GM21786 (cell line): ENCODE results near the gene TRPV4.
A peak's percentile ranks its signal among the peaks of the same experiment; 100 is the strongest.
"Not testable (repeated sequence)": the region's sequence is repeated elsewhere in the genome, so short reads cannot be mapped to it uniquely, and the experiment has no call there.

Source experiments
- ATAC-seq: cut with Tn5 transposase; IDR thresholded peaks from one replicate; pipeline ENCODE4 v1.9.1; 2021; ENCODE audit not compliant: unreplicated experiment

The TRPV4 gene

DNA sequence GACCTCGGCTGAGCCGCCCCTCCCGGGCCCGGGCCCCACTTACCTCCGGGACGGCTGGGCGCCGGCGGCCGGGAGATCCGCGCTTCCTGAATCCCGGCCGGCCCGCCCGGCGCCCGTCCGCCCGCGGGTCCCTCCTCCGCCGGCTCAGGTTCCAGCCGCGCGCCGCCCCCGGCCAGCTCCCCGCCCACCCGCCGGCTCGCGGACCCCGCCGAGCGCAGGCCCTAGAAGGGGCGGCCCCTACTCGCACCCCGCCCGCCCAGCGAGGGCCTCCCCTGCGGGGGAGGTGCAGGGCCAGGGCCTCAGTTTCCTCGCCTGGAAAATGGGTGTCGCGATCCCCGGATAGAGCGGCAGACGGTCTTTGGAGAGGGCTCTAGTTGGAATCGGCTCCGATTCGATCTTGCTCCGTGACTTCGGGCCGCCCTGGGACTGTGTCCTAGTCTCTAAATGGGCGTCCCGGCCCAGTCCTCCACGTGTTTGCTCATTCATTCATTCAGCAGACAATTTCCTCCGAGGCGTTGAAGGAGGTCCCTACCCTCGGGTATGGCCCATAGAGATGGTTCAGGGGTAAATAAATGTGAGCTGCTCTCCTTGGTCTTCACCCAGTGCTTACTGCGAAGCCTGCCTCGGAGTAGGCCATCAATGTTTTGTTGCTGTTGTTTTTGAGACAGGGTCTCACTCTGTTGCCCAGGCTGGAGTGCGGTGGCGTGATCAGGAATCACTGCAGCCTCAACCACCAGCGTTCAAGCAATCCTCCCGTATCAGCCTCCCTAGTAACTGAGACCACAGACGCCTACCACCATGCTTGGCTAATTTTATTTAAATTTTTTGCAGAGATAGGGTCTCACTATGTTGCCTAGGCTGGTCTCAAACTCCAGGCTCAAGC, at the start of gene TRPV4:
Gene TRPV4 (minus strand): TSS at position 92 of the 883 bp plus-strand sequence. CDS start 18,602 bp downstream, outside the sequence.
- ATAC-seq: no peak

DNA sequence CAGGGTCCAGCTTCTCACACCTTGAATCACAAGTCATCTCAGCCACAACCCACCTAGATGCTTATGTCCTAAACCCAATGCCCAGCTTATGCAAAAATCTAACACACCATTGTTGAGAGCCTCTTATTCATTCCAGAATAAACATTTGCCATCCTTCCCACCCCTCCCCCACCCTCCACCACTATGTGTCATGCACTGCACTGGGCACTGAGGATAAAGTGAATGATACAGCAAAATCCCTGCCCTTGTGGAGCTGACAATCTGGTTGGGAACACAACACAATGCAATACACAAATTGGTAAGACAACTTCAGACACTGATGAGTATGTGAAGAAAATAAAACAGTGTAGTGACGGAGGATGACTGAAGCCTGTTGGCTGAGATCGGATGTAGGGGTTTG, 48.6 kb upstream of the TRPV4 start:
- ATAC-seq: no peak

DNA sequence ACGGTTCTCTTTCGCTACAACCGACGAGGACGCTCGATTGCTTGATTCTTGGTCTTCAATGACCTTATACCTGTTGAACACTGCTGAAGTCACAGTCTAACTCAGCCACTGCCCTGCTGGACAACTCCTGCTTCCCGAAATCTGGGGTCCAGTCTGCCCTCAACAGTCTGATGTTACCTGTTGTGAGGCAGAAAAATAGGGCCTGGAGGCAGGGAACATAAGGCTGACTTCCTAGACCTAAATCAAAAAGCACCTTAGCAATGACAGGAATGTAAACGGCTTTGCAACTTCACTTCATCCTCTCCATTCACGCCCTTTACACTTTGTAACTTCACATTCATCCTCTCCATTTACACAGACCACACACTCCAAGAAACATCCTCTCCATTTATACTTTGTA, 47.7 kb upstream of the TRPV4 start:
- ATAC-seq: no peak

DNA sequence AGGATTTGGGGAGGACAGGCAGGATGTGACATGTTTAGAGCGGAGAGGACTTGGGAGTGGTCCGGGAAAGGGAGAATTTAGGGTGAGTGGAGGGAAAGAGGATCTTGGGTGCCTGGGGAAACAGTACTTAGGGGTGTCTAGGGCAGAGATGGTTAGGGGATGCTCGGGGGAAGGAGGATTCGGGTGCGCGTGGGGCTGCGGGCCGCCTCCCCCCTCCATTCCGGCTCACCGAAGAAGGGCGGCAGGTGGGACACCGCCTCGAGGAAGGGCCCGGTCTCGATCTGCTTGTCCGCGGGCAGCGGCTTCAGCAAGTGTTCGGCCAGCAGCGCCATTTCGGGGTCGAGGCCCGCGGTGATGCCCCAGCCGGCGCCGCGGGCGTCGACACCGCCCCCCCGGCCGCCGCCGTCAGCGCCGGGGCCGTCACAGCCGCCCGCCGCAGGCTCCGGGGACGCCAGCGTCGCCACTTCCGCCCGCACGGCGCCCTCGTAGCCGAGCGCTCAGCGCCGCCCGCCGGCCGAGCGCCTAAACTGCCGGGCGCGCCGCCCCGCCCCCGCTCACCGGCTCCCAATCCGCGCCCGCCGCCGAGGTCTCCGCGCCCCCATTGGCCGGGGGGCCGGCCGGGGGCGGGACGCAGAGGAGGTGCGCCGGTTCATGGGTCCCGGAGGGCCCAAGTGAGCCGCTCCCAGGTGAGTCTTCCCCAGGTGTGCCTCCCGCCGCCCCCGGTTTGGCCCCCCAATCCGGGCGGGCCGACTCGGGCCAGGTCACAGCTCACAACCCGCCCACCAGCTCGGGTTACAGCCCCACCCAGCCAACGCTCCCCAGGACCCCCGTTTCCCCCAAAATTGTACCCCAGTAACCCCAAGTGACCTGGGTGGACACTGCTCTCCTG, 47.1 kb upstream of the TRPV4 start, which contains the start of gene GLTP:
Gene GLTP (minus strand): TSS at position 499 of the 889 bp plus-strand sequence. CDS start 167 bp downstream, at position 332.
- ATAC-seq: peak; percentile 88

DNA sequence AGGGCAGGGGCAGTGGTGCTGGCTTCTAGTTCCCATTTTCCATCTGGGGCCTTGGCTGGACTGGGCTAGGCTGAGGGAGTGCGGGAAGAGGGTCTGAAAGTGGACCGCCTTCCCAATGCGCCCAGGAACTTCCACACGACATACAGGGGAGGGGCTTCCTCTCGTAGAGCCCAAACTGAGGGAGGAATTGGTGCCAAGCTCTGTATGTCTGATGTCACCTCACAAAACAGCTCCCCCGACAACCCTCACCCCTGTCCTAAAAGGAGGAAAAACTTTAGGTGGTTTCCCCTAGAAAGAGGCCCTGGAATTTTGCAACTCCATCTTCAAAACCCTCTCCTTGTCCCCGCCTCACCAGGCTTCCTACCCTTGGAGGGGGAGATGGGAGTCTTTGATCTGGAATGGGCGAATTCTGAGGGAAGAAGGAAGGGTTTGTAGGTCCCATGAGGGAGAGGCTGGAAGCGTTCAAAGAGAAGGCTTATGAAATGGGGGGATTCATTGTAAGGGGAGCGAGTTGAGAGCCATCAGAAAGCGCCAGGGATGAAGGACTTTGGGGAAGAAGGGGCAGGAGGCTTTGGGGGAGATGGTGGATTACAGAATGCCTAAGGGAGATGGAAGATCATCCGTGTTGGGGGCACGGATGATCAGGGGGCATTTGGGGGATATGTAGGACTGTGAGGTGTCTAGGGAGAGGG, 46.3 kb upstream of the TRPV4 start:
- ATAC-seq: no peak

DNA sequence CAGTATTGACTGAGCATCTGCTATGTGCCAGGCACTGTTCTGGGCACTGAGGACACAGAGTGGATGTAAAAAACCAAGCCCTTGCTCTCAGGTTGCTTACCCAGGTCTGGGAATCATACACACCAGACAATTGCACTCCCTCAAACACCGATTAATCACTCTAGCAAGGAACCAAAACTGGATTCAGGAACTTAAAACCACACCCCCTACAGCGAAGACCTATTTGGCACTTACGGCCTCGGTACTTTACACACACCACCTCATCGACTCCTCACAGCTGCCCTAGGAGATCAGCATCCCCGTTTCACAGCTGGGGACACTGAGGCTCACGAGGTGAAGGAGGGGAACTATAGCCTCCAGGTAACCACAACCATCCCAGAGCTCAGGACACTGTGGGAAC, 45.6 kb upstream of the TRPV4 start:
- no peak for ATAC-seq

DNA sequence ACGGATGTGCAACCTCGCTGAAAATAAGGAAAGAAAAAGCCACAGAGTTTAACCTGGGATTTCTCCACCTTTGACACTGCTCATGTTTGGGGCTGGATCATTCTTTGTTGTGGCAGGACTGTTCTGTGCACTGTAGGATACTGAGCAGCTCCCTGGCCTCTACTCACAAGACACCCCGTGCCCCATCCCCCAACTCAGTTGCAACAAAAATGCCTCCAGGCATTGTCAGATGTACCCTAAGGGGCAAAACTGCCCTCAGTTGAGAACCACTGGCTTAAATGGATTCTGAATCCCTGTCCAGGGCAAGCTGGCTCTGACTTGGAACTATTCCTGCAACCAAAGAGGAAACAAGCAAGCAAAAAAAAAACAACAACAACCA, 45.0 kb upstream of the TRPV4 start:
- ATAC-seq: no peak

DNA sequence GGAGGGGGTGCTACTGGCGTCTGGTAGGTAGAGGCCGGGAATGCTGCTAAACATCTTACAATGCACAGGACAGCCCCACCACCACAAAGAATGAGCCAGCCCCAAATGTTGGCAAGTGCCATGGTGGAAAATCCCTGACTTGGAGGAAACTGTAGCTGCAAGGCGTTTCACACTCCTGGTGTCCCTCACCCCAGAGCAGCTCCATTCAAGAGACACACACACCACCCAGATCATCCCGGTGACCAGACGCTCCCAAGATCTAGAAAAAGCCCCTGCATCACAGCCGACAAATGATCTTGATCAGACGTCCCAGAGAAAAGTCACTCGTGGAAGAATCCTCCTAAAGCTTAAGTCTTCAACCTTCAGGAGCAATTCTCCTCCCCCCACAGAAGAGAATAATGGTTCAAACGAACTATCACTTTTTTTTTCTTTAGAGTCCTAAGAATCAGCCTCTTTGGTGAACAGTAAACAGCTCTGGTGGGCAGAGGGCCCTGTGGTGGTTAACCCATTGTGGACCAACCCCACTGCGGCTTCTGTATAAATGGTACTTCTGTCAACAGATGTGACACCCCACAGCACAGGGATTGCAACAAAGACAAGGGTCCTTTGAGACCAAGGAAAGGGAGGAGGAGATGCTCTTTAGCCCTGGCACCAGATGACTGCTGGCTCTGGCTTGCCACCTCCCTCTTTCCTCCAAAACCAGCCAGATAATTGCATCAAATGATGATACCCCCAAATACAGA, 44.5 kb upstream of the TRPV4 start:
- ATAC-seq: no peak

DNA sequence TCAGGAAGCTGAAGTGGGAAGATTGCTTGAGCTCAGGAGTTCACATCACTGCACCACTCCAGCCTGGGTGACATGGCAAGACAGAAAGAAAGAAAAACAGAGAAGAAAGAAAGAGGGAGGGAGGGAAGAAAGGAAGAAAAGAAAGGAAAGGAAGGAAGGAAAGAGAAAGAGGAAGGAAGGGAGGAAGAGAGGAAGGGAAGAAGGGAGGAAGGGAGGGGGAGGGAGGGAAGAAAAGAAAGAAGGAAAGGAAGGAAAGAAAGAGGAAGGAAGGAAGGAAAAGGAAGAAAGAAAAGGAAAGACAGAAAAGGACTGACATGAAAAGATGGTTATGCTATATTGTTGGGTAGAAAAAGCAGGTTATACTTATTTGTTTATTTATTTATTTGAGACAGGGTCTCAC, 43.2 kb upstream of the TRPV4 start:
- no peak for ATAC-seq

DNA sequence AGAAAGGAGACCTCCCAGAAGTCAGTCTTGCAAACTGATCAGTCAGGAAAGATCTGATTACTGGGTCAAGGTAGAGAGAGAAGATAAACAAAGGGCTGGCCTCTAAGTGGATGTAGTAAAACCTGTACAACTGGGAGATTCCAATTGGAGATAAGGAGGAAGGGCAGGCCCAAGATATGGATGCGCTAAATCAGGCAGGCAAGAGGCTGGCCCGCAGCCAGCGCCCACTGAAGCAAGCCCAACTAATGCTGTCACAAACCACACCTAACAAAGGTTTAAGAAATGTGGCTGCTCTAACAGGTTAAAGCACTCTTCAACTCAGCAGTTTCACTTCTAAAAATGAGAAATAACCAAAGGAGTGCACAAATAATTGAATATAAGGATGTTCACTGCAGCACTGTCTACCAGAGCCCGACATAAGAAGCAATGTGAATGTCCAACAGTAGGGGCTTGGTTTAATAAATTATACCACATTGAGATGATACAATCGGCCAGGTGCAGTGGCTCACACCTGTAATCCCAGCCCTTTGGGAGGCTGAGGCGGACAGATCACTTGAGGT, 42.5 kb upstream of the TRPV4 start:
- ATAC-seq: no peak

DNA sequence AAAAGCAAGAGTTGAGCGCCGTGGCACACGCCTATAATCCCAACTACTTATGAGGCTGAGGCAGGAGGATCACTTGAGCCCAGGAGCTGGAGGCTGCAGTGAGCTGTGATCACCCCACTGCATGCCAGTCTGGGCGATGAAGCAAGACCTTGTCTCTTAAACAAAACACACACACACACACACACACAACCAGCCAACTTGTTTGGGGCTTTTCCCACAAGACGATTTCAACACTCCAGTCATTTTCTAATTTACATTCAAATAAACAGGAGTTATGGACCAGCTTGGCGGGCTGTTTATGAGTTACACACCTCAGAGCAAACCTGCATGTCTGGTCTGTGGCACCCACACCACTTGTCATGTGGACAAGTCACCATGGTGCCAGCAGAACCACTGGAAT, 40.5 kb upstream of the TRPV4 start:
- ATAC-seq: no peak

DNA sequence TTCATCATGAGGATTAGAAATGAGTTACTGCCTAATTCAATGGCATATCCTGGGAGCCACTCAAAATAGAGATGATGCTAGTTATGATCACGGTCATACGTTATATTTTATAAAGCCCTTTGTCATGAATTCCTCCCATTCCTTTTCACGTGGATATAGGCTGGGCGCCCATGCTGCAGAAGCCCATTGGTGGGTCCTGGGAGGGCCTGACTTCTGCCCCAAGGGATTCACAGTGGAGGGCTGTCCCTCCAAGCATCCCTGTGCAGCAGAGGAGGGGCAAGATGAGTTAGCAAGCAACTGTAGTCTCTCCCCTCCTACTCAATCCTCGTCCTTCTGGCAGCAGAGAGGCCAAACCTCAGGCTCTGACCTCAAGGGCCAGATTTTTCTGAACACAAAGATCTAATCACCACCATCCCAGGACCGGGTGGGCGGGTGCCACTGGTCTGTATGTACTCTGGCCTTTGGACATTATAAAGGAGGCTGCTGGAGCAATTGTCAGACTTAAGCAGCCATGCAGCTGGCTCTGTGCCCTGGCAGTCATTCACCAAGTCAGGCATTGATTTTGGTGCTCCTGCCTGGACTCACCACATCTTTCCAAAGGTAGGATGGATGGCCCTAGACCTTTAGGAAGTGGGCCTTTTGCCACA, 38.6 kb upstream of the TRPV4 start:
- ATAC-seq: no peak

DNA sequence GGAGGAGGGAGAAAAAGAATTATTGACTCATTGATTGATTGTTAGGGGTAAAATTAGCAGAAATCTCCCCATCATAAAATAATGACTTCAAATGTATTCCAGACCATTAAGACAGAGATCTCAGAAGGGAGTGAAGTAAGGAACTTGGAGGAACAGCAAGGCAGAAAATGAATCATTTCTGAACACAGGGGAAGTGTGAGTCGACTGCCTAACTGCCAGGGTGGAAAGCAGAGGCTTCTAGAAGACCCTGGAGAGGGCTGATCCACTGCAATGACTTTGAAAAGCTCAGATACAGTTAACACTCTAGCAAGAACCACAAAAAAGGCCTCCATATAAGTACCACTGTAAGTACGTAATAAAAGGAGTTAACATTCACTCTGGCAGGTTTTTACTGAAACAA, 37.5 kb upstream of the TRPV4 start:
- no peak for ATAC-seq

DNA sequence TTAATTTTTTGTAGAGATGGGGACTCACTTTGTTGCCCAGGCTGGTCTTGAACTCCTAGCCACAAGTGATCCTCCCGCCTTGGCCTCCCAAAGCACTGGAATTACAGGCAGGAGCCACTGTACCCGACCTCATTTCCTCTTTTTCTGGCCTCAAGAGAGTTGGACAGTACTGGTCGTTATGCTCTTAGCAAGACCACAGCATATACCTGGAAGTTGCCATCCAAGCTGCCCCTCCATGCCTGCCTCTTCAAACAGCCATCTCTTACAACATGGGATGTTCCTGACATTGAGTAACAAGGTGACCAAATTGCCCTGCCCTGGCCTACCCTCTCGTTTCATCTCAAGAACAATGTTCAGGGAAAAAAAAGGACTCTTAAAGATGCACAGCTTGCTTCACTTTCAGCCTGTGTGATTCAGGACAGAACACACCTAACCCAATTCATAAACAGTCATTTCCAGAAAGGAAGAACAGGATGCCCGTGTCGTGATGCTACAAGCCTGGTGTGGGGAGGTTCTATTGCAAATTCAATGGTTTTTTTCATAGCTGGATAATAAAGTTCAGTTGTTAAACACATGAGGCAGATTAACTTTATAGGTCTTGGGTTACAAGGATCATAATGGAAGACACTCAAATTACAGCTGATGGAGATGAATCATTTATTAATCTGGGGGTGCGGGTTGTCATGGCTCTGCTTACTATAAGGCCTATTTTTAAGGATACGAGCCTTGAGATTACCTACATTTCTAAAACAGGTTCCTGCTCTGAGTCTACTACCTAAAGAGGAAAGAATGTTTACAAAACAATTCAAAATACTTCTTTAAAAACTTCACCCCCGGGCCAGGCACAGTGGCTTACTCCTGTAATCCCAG, 35.2 kb upstream of the TRPV4 start:
- ATAC-seq: no peak

DNA sequence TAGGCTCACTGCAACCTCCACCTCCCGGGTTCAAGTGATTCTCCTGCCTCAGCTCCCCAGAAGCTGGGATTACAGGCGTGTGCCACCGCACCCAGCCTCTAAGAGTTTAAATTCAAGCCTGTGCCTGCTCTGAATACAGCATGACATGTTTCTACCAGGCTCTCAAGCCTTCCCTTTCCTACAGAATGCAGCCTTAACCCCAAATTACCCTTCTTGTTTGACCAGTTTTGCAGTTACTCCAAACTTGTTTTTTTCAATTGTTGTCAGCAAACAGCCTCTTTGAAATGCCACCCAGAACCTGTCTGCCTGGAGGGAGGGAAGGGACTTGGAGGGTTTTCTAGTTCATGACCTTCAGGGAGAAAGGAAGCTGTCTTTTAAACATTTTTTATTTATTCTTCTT, 31.7 kb upstream of the TRPV4 start:
- no peak for ATAC-seq

DNA sequence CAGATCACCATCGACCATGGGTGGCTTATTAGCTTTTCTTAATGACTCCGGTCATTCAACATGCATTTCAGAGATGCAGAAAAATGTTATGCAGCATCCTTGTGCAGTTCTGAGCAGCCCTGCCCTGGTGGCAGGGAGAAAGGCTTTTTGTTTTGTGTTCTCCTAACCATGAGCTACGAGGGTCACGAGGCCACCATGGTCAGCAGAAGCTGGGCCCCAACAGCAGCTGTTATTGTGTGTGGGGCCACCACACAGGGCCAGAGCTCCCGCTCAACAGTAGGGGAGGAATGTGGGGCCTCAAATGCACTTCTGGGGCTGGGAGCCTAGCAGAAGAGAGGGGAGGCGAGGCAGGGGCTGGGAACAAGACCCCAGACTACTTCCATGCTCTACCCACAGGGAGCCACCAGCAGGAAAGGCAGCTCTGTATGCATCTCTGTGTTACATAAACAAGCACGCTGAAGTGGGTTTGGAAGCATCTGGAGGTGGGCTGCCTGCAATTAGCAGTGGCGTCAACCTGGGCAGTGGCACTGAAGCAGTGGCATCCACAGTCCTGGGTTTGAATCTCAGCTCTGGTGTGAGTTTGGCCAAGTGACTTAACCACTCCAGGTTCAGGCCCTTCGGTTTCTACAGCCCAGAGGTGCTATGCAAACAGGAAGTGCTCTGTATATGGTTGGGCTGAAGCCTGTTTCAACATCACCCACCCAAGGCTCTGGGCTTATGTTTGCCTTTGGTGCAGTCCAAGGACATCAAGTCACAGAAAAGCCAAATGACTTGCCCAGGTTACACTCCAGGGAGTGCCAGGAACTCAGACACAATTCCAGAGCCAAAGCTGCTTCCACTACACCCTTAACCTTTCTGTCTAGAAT, 30.9 kb upstream of the TRPV4 start:
- ATAC-seq: no peak

DNA sequence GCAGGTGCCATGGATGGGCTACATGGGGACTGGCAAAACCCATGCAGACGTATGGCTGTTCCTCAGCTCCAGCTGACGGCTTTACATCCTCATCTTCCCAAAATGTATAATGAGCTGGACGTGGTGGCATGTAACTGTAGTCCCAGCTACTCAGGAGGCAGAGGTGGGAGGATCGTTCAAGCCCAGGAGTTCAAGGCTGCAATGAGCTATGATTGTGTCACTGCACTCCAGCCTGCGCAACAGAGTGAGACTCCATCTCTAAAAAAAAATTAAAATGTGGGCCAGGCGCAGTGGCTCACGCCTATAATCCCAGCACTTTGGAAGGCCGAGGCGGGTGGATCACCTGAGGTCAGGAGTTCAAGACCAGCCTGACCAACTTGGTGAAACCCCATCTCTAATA, 29.3 kb upstream of the TRPV4 start:
- ATAC-seq: not testable (repeated sequence)
